Activated CD4-positive, alpha-beta memory T cell treated with anti-CD3 and anti-CD28 coated beads for 36 hours (primary cell): Measurements from ENCODE around the gene LMX1A. TPM values are rescaled to one million over a fixed set of nuclear protein-coding genes. Genes with fewer than 3 reads are reported as not detected.

ENCODE experiments used
- CTCF ChIA-PET: fragments of 350-600 bp; sonication (Branson Sonifier 250); formaldehyde crosslinking; loops from one replicate; lab custom pipeline; 2021; ENCODE audit warnings: antibody characterized with exemption, inconsistent platforms; lab: Charles Lee
- POLR2A ChIA-PET: fragments of 350-600 bp; sonication (Branson Sonifier 250); formaldehyde crosslinking; loops from one replicate; lab custom pipeline; 2021; ENCODE audit warnings: antibody characterized with exemption; lab: Charles Lee
- DNase-seq: peaks from one replicate; pipeline ENCODE4 v3.0.0-alpha.2; 2020
- H3K27ac Mint-ChIP-seq: one replicate; pipeline ENCODE4 v1.8.0; 2021; ENCODE audit warnings: mixed read lengths
- H3K27me3 Mint-ChIP-seq: one replicate; pipeline ENCODE4 v1.8.0; 2021; ENCODE audit warnings: mixed read lengths
- H3K36me3 Mint-ChIP-seq: one replicate; pipeline ENCODE4 v1.8.0; 2021; ENCODE audit warnings: mixed read lengths
- H3K4me1 Mint-ChIP-seq: one replicate; pipeline ENCODE4 v1.8.0; 2021; ENCODE audit warnings: low read depth, mixed read lengths
- H3K4me3 Mint-ChIP-seq: one replicate; pipeline ENCODE4 v1.8.0; 2021; ENCODE audit warnings: mild to moderate bottlenecking, mixed read lengths
- H3K9me3 Mint-ChIP-seq: one replicate; pipeline ENCODE4 v1.8.0; 2021; ENCODE audit warnings: mixed read lengths
- intact Hi-C: fragments of 100-400 bp; cut with micrococcal nuclease; formaldehyde crosslinking; loops from one replicate; pipeline ENCODE4 v1.15.1; 2023
- total RNA-seq, 2 experiments: library from RNA; stranded (reverse); gene quantifications; one replicate each; pipeline ENCODE4 v1.2.3, GENCODE V29; 2021

Gene LMX1A
- total RNA-seq, 2 experiments from 2014 or later: not detected

DNA sequence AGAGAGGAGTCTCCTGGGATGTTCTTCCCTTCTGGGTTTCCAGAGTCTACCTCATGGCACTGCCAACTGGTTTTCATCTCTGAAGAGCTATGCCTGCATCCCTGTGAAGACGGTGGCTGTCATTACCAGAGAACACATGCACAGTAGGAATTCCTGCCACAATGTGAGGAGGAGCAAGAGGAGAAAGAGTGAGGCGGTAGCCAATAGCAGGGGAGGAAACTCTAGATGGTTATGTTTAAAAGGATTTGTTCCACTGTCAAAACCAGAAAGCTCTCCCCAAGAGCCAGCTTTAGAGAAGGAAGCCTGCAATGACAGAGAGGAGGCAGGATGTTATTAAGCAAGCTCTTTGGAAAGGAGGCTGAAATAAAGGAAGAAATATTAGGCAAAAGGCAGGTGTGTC, 12.3 kb downstream of the LMX1A start:
- POLR2A ChIA-PET: no interaction called here
- intact Hi-C loops: no loop called here
- H3K27ac Mint-ChIP-seq: no peak overlapping the region
- H3K4me3 Mint-ChIP-seq: no peak overlapping the region
- no peaks in the 10 kb centered on the region for H3K4me1 Mint-ChIP-seq
- H3K36me3 Mint-ChIP-seq: no peaks in the 10 kb centered on the region
- CTCF ChIA-PET: interaction anchor here (3.9 kb wide), 1 partner anchor 24 kb away, joined by 30 read pairs; no protein-coding TSS in a partner anchor
- no peaks in the 10 kb centered on the region for H3K9me3 Mint-ChIP-seq
- peaks cover 39% of the 10 kb centered on the region for H3K27me3 Mint-ChIP-seq
- no peak for DNase-seq

DNA sequence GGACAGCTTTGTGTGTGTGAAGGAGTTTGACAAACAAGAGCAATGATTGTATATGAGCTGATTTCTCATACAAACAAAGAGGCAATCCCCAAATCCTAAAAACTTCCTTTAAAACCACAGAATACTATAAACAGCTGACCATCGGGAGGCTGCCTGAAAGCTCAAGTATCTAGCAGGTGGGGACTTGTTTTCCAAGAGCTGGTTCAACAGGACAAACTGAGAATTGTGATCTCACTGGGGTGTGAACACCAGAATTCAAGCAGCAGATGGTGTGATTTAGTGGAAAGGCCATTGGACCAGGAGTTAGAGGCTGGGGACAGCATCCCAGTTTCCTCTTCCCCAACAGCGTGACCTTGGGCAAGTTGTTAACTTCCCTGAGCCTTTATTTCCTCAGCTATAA, 13.9 kb downstream of the LMX1A start:
- no peaks in the 10 kb centered on the region for H3K36me3 Mint-ChIP-seq
- ChIA-PET CTCF (interaction anchor here (3.9 kb wide), 1 partner anchor 26 kb away, joined by 30 read pairs; no protein-coding TSS in a partner anchor), POLR2A (no interaction called here)
- no peak overlapping the region for H3K4me3 Mint-ChIP-seq
- no peaks in the 10 kb centered on the region for H3K4me1 Mint-ChIP-seq
- H3K27ac Mint-ChIP-seq: no peak overlapping the region
- peaks cover 31% of the 10 kb centered on the region for H3K27me3 Mint-ChIP-seq
- intact Hi-C loops: no loop called here
- no peaks in the 10 kb centered on the region for H3K9me3 Mint-ChIP-seq
- DNase-seq: no peak

DNA sequence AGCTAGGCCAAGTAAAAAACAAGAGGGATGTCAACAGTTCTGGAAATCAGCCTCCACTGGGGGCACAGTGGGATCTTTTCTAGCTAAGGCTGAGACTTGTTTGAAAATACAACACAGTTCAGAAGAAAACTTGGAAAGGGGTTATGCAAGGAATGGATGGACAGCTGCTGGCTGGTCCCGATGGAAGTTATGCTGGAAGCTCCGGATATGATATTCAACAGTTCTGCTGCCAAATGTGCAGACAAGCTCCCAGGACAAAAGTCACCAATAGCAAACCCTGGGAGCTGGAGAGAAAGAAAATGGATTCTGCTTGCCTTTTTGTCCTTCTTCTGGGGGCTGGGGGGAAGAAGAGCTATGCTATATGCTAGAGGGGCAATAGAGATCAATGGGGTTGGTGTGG, 14.3 kb downstream of the LMX1A start:
- POLR2A ChIA-PET: no interaction called here
- intact Hi-C loops: no loop called here
- Mint-ChIP-seq H3K27me3 (peaks cover 27% of the 10 kb centered on the region), H3K4me1 (no peaks in the 10 kb centered on the region), H3K36me3 (no peaks in the 10 kb centered on the region), H3K4me3 (no peak overlapping the region), H3K9me3 (no peaks in the 10 kb centered on the region), H3K27ac (no peak overlapping the region)
- CTCF ChIA-PET: interaction anchor here (3.9 kb wide), 1 partner anchor 26 kb away, joined by 30 read pairs; no protein-coding TSS in a partner anchor
- no peak for DNase-seq

DNA sequence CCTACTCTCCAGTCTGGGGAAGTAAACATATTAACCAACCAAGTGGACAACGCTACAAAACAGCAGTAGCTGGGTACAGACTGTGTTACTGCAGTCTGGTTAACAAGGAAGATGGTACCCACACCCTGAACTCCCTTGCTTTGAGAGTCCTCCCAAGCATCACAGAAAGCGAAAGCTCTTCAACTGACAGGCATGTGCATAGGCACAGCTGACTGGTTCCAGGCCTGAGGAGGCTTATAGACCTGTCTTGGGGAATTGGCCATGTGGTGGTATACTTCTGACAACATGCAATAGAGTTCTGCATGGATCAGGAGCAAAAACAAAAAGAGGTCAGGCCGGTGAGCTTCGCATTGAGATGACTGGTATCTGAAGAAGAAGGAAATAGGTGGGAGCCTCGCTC, 17.4 kb downstream of the LMX1A start:
- H3K4me1 Mint-ChIP-seq: no peaks in the 10 kb centered on the region
- H3K27ac Mint-ChIP-seq: no peak overlapping the region
- CTCF ChIA-PET: no interaction called here
- H3K36me3 Mint-ChIP-seq: no peaks in the 10 kb centered on the region
- peaks cover 25% of the 10 kb centered on the region for H3K27me3 Mint-ChIP-seq
- H3K4me3 Mint-ChIP-seq: no peak overlapping the region
- intact Hi-C loops: no loop called here
- no peak for DNase-seq
- POLR2A ChIA-PET: no interaction called here
- H3K9me3 Mint-ChIP-seq: no peaks in the 10 kb centered on the region

DNA sequence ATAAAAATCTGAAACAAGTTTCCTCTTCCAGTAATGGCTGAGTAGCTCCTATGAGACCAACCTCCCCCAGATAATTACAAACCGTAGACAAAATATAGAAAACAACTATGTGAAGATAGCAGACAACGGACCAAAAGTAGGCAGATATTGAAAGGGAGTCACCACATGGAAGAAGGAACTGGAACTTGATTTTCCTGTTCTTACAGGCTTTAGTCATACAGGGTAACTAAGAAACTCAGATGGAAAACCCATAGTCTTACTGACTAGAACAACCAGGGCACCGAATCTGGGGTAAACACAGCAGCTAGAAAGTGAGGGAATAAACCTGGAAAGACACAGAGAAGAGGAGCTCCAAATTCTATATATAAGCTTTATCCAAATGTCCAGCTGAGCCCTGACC, 26.0 kb downstream of the LMX1A start:
- POLR2A ChIA-PET: no interaction called here
- CTCF ChIA-PET: no interaction called here
- Mint-ChIP-seq H3K4me1 (no peaks in the 10 kb centered on the region), H3K9me3 (no peaks in the 10 kb centered on the region), H3K4me3 (no peak overlapping the region), H3K27ac (no peak overlapping the region), H3K36me3 (no peaks in the 10 kb centered on the region), H3K27me3 (peaks cover 23% of the 10 kb centered on the region)
- DNase-seq: no peak
- intact Hi-C loops: no loop called here

DNA sequence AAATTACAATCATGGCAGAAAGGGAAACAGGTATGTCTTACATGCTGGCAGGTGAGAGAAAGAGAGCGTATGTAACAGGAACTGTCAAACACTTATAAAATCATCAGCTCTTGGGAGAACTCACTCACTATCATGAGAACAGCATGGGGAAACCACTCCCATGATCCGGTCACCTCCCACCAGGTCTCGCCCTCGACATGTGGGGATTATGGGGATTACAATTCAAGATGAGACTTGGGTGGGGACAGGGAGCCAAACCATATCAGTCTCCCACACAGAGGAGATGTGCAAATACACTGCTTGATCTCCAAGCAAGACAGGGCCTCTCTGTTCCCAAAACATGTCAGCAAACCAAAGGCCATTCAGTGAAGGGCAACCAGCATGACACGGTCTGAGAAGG, 27.4 kb downstream of the LMX1A start:
- no peak for DNase-seq
- Mint-ChIP-seq H3K4me3 (no peak overlapping the region), H3K27ac (no peak overlapping the region), H3K36me3 (no peaks in the 10 kb centered on the region), H3K9me3 (no peaks in the 10 kb centered on the region), H3K27me3 (peaks cover 26% of the 10 kb centered on the region), H3K4me1 (no peaks in the 10 kb centered on the region)
- POLR2A ChIA-PET: no interaction called here
- CTCF ChIA-PET: no interaction called here
- intact Hi-C loops: no loop called here

DNA sequence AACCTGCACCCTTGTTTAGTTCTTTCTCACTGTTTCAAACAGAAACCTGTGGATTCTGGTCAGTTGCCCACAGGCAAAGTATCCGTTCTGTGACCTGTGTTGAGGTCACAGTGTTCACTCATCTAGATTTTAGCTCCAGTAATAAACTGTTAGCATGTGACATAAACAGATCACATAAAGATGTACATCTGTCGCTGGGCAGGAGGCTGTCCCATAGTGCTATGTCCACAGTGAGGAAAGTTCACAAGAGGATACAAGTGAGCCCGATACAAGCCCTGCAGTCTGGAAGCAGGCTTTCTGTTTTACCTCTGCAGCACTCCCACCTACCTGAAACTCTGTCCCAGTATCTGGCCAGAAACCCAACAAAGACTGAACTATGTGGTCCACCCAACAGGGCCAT, 28.4 kb downstream of the LMX1A start:
- CTCF ChIA-PET: no interaction called here
- DNase-seq: no peak
- H3K36me3 Mint-ChIP-seq: no peaks in the 10 kb centered on the region
- POLR2A ChIA-PET: no interaction called here
- intact Hi-C loops: no loop called here
- H3K27ac Mint-ChIP-seq: no peak overlapping the region
- no peaks in the 10 kb centered on the region for H3K9me3 Mint-ChIP-seq
- H3K4me3 Mint-ChIP-seq: no peak overlapping the region
- no peaks in the 10 kb centered on the region for H3K4me1 Mint-ChIP-seq
- H3K27me3 Mint-ChIP-seq: peaks cover 26% of the 10 kb centered on the region

DNA sequence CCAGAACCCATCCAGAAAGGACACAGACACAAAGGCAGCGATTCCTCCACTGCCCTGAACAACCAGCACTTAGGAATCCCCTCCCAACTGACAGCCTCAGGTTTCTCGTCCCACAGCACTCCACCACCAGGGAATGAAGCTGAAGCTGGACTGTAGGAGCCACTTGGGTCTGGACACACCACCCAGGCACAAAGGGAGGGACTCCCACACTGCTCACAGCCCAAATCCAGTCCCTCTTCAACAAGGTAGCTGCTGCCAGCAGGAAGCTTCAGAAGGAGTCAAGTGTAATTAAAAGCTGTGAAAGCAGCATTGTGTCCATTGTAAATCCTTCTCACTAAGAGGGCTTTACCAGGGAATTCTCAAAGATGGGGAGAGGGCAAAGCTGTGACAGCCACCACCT, 29.0 kb downstream of the LMX1A start:
- DNase-seq: no peak
- ChIA-PET CTCF (interaction anchor here (0.6 to 1.8 kb wide), 2 partner anchors 39 to 540 kb away, joined by 3 to 5 read pairs; no protein-coding TSS in a partner anchor), POLR2A (no interaction called here)
- Mint-ChIP-seq H3K4me1 (no peaks in the 10 kb centered on the region), H3K9me3 (no peaks in the 10 kb centered on the region), H3K36me3 (no peaks in the 10 kb centered on the region), H3K4me3 (no peak overlapping the region), H3K27me3 (peaks cover 26% of the 10 kb centered on the region), H3K27ac (no peak overlapping the region)
- intact Hi-C loops: no loop called here

DNA sequence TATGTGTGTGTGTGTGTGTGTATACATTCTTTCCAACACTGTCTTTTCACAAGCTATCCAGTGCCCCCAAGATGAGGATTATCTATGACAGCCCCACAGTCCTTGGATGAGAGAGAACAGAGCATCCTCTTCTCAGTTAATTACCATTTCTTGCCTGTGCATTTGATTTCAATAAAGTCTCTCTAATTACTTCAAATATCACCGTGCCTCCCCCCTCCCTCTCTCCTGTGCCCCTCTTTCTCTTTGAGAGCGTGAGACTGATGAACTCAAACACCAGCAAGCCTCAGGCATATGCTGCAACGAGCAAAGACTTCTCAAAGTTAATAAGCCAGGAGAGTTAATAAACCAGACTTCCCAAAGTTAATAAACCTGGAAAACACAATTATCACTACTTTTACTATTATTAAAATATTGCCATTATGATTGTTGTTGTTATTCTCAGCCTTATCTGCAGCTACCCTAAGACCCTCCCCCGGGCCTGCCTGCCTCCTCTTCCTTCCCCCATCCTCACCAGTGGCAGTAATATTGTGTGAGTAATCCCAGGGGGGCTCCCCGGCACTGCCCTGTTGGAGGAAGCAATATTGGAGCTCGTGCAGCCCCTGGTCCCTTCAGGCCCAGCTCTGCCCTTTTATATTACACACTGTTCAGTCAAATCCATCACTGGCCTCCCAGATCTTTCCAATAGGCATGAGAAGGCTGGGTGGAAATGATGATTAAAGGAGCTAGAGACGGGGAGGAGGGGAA, 30.9 kb downstream of the LMX1A start:
- no peaks in the 10 kb centered on the region for H3K4me1 Mint-ChIP-seq
- H3K27me3 Mint-ChIP-seq: peaks cover 28% of the 10 kb centered on the region
- ChIA-PET POLR2A (no interaction called here), CTCF (interaction anchor here (1.8 kb wide), 1 partner anchor 41 kb away, joined by 5 read pairs; no protein-coding TSS in a partner anchor)
- intact Hi-C loops: no loop called here
- no peak overlapping the region for H3K27ac Mint-ChIP-seq
- no peak overlapping the region for H3K4me3 Mint-ChIP-seq
- DNase-seq: no peak
- no peaks in the 10 kb centered on the region for H3K36me3 Mint-ChIP-seq
- no peaks in the 10 kb centered on the region for H3K9me3 Mint-ChIP-seq

DNA sequence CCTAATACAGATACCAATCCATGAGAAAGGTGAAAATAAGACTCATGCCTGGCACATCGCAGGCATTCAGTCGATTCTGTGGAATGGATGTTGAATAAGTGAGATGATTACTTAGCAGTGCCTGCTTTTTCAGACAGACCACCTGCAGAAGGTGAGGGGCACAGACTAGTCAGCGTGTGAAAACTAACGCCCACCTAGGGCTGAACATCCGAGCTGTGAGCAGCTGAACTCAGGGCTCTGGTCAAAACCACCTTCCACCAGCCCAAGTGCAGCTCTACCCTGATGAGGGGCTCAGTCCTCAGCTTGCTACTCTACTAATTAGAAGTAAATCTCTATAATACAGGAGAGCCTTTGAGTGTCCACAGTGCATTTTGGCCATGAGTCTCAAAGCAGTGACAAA, 32.5 kb downstream of the LMX1A start:
- no peaks in the 10 kb centered on the region for H3K4me1 Mint-ChIP-seq
- H3K9me3 Mint-ChIP-seq: no peaks in the 10 kb centered on the region
- peaks cover 30% of the 10 kb centered on the region for H3K27me3 Mint-ChIP-seq
- ChIA-PET CTCF (interaction anchor here (1.2 kb wide), 1 partner anchor 43 kb away, joined by 5 read pairs; no protein-coding TSS in a partner anchor), POLR2A (no interaction called here)
- intact Hi-C loops: no loop called here
- H3K27ac Mint-ChIP-seq: no peak overlapping the region
- no peak overlapping the region for H3K4me3 Mint-ChIP-seq
- no peaks in the 10 kb centered on the region for H3K36me3 Mint-ChIP-seq
- no peak for DNase-seq

DNA sequence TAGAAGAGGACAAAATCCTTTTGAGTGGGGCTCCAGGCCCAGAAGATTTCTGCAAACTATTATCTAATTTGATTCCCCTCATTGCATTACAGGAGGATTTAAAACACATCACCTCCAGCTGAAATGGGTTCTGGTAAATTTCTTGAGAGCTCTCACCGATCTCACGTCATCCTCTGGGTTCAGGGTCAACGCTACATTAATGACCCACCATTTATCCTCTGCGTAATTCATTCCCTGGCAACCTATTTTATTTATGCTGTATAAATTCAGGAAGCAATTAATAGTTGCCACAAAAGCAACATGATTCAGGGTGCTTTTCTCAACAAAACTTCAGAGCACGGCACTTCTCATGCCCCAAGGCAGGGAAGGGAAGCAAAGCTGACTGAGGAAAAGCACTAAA, 38.9 kb downstream of the LMX1A start:
- DNase-seq: no peak
- H3K27ac Mint-ChIP-seq: no peak overlapping the region
- H3K9me3 Mint-ChIP-seq: peaks cover under 1% of the 10 kb centered on the region
- POLR2A ChIA-PET: no interaction called here
- H3K27me3 Mint-ChIP-seq: peaks cover 30% of the 10 kb centered on the region
- intact Hi-C loops: no loop called here
- CTCF ChIA-PET: no interaction called here
- no peaks in the 10 kb centered on the region for H3K36me3 Mint-ChIP-seq
- H3K4me1 Mint-ChIP-seq: no peaks in the 10 kb centered on the region
- H3K4me3 Mint-ChIP-seq: no peak overlapping the region

DNA sequence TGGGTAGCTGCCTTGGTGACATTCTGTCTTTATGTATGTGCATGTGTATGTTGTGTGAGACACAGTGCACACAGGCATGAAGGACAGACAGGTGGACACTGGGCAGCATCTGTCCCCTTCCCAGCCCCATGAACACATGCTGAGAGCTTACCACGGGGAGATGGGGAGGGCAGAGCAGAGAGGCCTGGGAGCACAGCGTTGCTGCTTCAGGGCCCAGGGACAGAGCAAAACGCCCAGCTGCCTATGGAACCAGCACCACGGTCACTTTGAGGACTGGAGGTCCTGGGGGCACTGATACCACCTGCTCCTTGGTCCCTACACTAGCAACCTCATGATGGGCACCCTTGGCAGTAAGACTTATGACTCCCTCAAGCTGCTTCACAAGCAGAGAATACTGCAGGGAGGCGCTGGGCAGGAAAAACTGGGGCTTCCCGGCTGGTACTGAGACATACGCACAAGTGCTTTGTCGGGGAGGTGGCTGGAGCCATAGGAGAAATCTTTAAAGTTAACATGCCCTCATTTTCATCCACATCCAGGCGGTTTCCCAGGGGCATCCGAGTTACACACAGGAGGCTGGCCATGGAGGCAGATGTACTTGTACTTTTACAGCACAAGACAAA, 40.3 kb downstream of the LMX1A start:
- Mint-ChIP-seq H3K27ac (no peak overlapping the region), H3K9me3 (peaks cover 4% of the 10 kb centered on the region), H3K36me3 (no peaks in the 10 kb centered on the region), H3K4me1 (no peaks in the 10 kb centered on the region), H3K27me3 (peaks cover 30% of the 10 kb centered on the region), H3K4me3 (no peak overlapping the region)
- no peak for DNase-seq
- ChIA-PET POLR2A (no interaction called here), CTCF (no interaction called here)
- intact Hi-C loops: no loop called here

DNA sequence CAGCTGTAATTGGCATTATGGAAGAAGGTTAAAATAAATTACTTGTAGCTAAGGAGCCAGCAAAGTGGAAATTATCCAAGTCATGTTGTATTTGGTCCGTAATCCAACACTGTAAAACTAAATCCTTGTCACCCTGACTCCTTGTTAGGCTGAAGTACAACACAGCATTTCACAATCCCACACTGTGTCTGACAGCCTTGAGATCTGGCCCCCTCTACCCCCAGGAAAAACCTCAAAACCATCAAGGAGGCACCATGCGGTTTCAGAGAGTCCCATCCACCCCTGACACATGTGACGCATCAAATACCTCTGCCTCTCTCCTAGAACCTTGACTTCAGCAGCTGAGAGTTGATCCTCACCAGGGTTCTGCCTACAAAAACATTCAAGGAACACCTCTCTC, 41.0 kb downstream of the LMX1A start:
- ChIA-PET CTCF (no interaction called here), POLR2A (no interaction called here)
- intact Hi-C loops: no loop called here
- no peaks in the 10 kb centered on the region for H3K36me3 Mint-ChIP-seq
- H3K27me3 Mint-ChIP-seq: peaks cover 27% of the 10 kb centered on the region
- H3K4me1 Mint-ChIP-seq: no peaks in the 10 kb centered on the region
- DNase-seq: no peak
- peaks cover 4% of the 10 kb centered on the region for H3K9me3 Mint-ChIP-seq
- H3K4me3 Mint-ChIP-seq: no peak overlapping the region
- no peak overlapping the region for H3K27ac Mint-ChIP-seq
